Neuronal stem cell (in vitro differentiated cells): Measurements from ENCODE around the gene SIRPA.

Experiments used
- DNase-seq: peaks from one replicate; pipeline ENCODE4 v3.0.0-alpha.2; 2013; ENCODE audit warnings: low spot score
- H2AFZ ChIP-seq: one replicate; pipeline ENCODE4 v1.6.1; 2013; ENCODE audit warnings: mild to moderate bottlenecking, low read length, inconsistent platforms
- H2AK5ac ChIP-seq: 2 replicates; pipeline ENCODE4 v1.6.1; 2013; ENCODE audit warnings: low read depth, mild to moderate bottlenecking, inconsistent platforms, low read length, moderate library complexity, mixed read lengths
- H2BK120ac ChIP-seq: 2 replicates; pipeline ENCODE4 v1.6.1; 2013; ENCODE audit warnings: low read depth, mild to moderate bottlenecking, inconsistent platforms, low read length, moderate library complexity, mixed read lengths
- H2BK12ac ChIP-seq: one replicate; pipeline ENCODE4 v1.6.1; 2013; ENCODE audit warnings: low read length, inconsistent platforms
- H2BK15ac ChIP-seq: 2 replicates; pipeline ENCODE4 v1.6.1; 2013; ENCODE audit warnings: mild to moderate bottlenecking, low read length, inconsistent platforms, mixed read lengths
- H2BK5ac ChIP-seq: one replicate; pipeline ENCODE4 v1.6.1; 2013; ENCODE audit warnings: inconsistent platforms, mild to moderate bottlenecking, low read length, moderate library complexity
- H3K14ac ChIP-seq: one replicate; pipeline ENCODE4 v1.6.1; 2013; ENCODE audit warnings: low read length, inconsistent platforms
- H3K18ac ChIP-seq: 2 replicates; pipeline ENCODE4 v1.6.1; 2013; ENCODE audit warnings: low read length, inconsistent platforms
- H3K23ac ChIP-seq: 2 replicates; pipeline ENCODE4 v1.6.1; 2013; ENCODE audit warnings: low read depth, mild to moderate bottlenecking, mixed read lengths, low read length, inconsistent platforms; ENCODE audit not compliant: poor library complexity
- H3K27ac ChIP-seq: replicated peaks from 3 replicates; pipeline ENCODE4 v1.5.1; 2013; ENCODE audit warnings: low read length, inconsistent platforms
- H3K27me3 ChIP-seq, 3 experiments: 2 replicates each; pipeline ENCODE4 v1.6.1; 2013; ENCODE audit warnings: low read length in 3 of 3, mild to moderate bottlenecking in 2 of 3, inconsistent platforms in 1 of 3, low read depth in 1 of 3, mixed read lengths in 1 of 3, moderate library complexity in 1 of 3; ENCODE audit not compliant: control insufficient read depth in 3 of 3, insufficient read depth in 3 of 3
- H3K36me3 ChIP-seq, 2 donors: replicated peaks in 1 of 2; 2 replicates each; pipeline ENCODE4 v1.6.1; 2013; ENCODE audit warnings: low read length in 2 of 2; ENCODE audit not compliant: control insufficient read depth in 2 of 2, insufficient read depth in 2 of 2
- H3K4ac ChIP-seq: 2 replicates; pipeline ENCODE4 v1.6.1; 2013; ENCODE audit warnings: inconsistent platforms, mild to moderate bottlenecking, low read length, moderate library complexity
- H3K4me1 ChIP-seq, 2 donors: 1 replicate in 1 of 2; 2 replicates in 1 of 2; pipeline ENCODE4 v1.6.1; 2013; ENCODE audit warnings: low read length in 2 of 2, low read depth in 1 of 2; ENCODE audit not compliant: control insufficient read depth in 2 of 2, insufficient read depth in 1 of 2
- H3K4me2 ChIP-seq: one replicate; pipeline ENCODE4 v1.6.1; 2013; ENCODE audit warnings: mild to moderate bottlenecking, low read length, inconsistent platforms; ENCODE audit not compliant: insufficient read depth, poor library complexity, severe bottlenecking
- H3K4me3 ChIP-seq, 2 donors: 2 replicates each; pipeline ENCODE4 v1.5.1; 2013; ENCODE audit warnings: low read length in 2 of 2, mild to moderate bottlenecking in 2 of 2, inconsistent platforms in 1 of 2, moderate library complexity in 1 of 2
- H3K79me1 ChIP-seq: one replicate; pipeline ENCODE4 v1.6.1; 2013; ENCODE audit warnings: low read depth, mild to moderate bottlenecking, inconsistent platforms, low read length, moderate library complexity
- H3K9ac ChIP-seq: one replicate; pipeline ENCODE4 v1.6.1; 2013; ENCODE audit warnings: mild to moderate bottlenecking, low read depth, low read length, inconsistent platforms; ENCODE audit not compliant: poor library complexity
- H3K9me3 ChIP-seq, 2 donors: replicated peaks in 1 of 2; 2 replicates each; pipeline versions ENCODE3 to v1.6.1; 2013; ENCODE audit warnings: low read length in 2 of 2, mild to moderate bottlenecking in 2 of 2, inconsistent platforms in 1 of 2, low read depth in 1 of 2, mixed read lengths in 1 of 2, moderate library complexity in 1 of 2; ENCODE audit not compliant: control insufficient read depth in 2 of 2, insufficient read depth in 1 of 2
- H4K8ac ChIP-seq: one replicate; pipeline ENCODE4 v1.6.1; 2013; ENCODE audit warnings: low read depth, mild to moderate bottlenecking, inconsistent platforms, low read length, moderate library complexity
- H4K91ac ChIP-seq: one replicate; pipeline ENCODE4 v1.6.1; 2013; ENCODE audit warnings: low read length, low read depth, mild to moderate bottlenecking, inconsistent platforms; ENCODE audit not compliant: poor library complexity
- WGBS, 2 donors: extraction: QIAGEN DNeasy Blood & Tissue Kit; methylation state at CpG; one replicate each; pipeline ENCODE4 v1.1.7; 2013; ENCODE audit warnings: missing lambda C conversion rate in 2 of 2, mixed read lengths in 1 of 2; ENCODE audit not compliant: insufficient read length in 2 of 2, insufficient replicate concordance in 1 of 2; ENCODE audit errors: extremely low coverage in 2 of 2; 5-methylcytosine and 5-hydroxymethylcytosine counted together

Gene SIRPA

DNA sequence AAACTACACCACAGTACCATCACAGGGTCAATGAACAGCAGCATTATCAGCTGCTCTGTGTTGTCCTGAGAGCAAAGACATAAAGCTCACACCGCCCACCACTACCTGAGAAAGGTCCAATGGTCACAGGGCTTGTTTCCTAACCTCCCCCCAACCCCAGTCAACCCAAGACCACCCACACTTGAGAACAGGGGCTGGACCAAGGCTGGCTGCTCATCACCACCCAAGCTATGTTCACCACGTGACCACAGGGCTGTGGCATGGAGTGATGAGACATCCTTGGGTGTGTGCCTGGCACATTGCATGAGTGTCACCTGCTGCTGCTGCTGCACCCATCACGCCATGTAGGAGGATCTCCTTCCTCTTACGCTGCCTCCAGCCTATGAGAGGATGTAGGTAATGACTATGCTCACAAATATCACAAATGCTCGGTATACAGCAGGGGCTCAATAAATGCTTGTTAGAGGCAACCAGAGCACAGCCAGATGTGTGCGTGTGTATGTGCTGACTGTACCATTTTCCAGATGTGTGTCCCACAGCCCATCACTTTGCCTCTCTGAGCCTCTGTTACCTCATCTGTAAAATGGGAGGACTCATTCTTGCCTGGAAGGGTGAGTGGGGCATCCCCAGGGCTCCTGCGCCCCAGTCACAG, 23.3 kb upstream of the SIRPA start:
- Histone ChIP-seq H3K4me3 (peak overlapping the region in 1 of 2 donors; percentile 57), H3K27ac (no peak overlapping the region), H2AFZ (no peak overlapping the region), H3K79me1 (no peaks in the 10 kb centered on the region), H2BK12ac (no peak overlapping the region), H3K23ac (no peak overlapping the region), H3K36me3 (no peaks in the 10 kb centered on the region), H3K9me3 (no peaks in the 10 kb centered on the region), H3K14ac (no peak overlapping the region), H4K91ac (no peak overlapping the region), H3K4ac (no peak overlapping the region), H3K18ac (no peak overlapping the region), H3K4me2 (no peak overlapping the region), H2BK120ac (no peak overlapping the region), H3K27me3 (peaks cover 0 to 9% (median 2%) of the 10 kb centered on the region in 3 experiments), H3K9ac (no peak overlapping the region), H2BK15ac (no peak overlapping the region), H3K4me1 (peaks cover 3 to 4% of the 10 kb centered on the region in 2 donors), H2AK5ac (no peak overlapping the region), H4K8ac (no peak overlapping the region), H2BK5ac (no peak overlapping the region)
- WGBS, 2 donors = no CpG with 5 or more reads among the region's 7 CpGs
- DNase-seq = no peak

DNA sequence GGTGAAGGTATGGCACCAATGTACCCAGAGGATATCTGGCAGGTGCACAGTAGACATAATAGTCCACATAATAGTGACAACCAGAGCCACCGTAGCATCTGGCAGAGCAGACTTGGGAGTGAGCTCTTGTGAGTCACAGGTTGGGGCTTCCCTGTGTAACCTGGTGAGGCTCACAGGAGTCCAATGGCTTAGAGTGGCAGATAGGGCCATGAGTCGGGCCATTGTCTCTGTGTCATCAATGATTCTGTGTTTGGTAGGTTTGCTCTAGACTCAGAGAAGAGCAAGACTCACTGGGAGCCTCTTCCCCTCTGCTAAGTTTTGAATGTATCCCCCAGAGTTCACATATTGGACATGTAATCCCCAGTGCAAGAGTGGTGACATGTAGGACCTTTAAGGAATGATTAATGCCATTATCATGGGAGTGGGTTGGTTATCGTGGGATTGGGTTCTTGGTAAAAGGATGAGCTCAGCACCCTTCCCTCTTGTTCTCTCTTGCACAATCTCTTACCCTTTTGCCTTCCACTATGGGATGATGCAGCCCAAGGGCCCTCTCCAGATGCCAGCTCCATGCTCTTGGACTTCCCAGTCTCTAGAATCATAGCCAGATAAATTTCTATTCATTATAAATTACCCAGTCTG, 22.6 kb upstream of the SIRPA start:
- H4K8ac ChIP-seq = no peak overlapping the region
- no peak overlapping the region for H2BK5ac ChIP-seq
- no peak overlapping the region for H3K27ac ChIP-seq
- peaks cover 0 to 9% (median 2%) of the 10 kb centered on the region in 3 experiments for H3K27me3 ChIP-seq
- H3K36me3 ChIP-seq = no peaks in the 10 kb centered on the region
- no peak overlapping the region for H3K9ac ChIP-seq
- no peak overlapping the region for H2BK15ac ChIP-seq
- H3K4ac ChIP-seq = no peak overlapping the region
- H2AK5ac ChIP-seq = no peak overlapping the region
- no peak overlapping the region for H2AFZ ChIP-seq
- no peaks in the 10 kb centered on the region for H3K79me1 ChIP-seq
- H3K9me3 ChIP-seq = no peaks in the 10 kb centered on the region
- peaks cover 2 to 3% of the 10 kb centered on the region in 2 donors for H3K4me1 ChIP-seq
- no CpG with 5 or more reads among the region's 3 CpGs for WGBS, 2 donors
- H2BK12ac ChIP-seq = no peak overlapping the region
- H4K91ac ChIP-seq = no peak overlapping the region
- DNase-seq = no peak
- H3K23ac ChIP-seq = no peak overlapping the region
- no peak overlapping the region for H3K4me2 ChIP-seq
- no peak overlapping the region for H3K14ac ChIP-seq
- no peak overlapping the region for H3K18ac ChIP-seq
- no peak overlapping the region for H3K4me3 ChIP-seq
- no peak overlapping the region for H2BK120ac ChIP-seq

- no peak overlapping the region for H3K4ac ChIP-seq
- H3K27ac ChIP-seq = no peak overlapping the region
- no peak overlapping the region for H4K91ac ChIP-seq
- no peak overlapping the region for H3K14ac ChIP-seq
- no peak overlapping the region for H2BK120ac ChIP-seq
- no peaks in the 10 kb centered on the region for H3K36me3 ChIP-seq
- no peak overlapping the region for H3K4me3 ChIP-seq
- peak overlapping the region; percentile 15 for H3K18ac ChIP-seq
- H3K79me1 ChIP-seq = no peaks in the 10 kb centered on the region
- H4K8ac ChIP-seq = no peak overlapping the region
- no peak overlapping the region for H3K23ac ChIP-seq
- H2AFZ ChIP-seq = no peak overlapping the region
- peaks cover 3 to 5% of the 10 kb centered on the region in 2 donors for H3K4me1 ChIP-seq
- DNase-seq = no peak
- H2BK12ac ChIP-seq = no peak overlapping the region
- no peak overlapping the region for H3K4me2 ChIP-seq
- H3K27me3 ChIP-seq = peaks cover 0 to 9% (median 2%) of the 10 kb centered on the region in 3 experiments
- H3K9me3 ChIP-seq = no peaks in the 10 kb centered on the region
- WGBS, 2 donors = no CpG with 5 or more reads among the region's 19 CpGs
- no peak overlapping the region for H2AK5ac ChIP-seq
- H2BK5ac ChIP-seq = no peak overlapping the region
- no peak overlapping the region for H2BK15ac ChIP-seq
- H3K9ac ChIP-seq = no peak overlapping the region
These were observed 20.6 kb upstream of the SIRPA start for GRCh38 chr20:1874450-1875182.

DNA sequence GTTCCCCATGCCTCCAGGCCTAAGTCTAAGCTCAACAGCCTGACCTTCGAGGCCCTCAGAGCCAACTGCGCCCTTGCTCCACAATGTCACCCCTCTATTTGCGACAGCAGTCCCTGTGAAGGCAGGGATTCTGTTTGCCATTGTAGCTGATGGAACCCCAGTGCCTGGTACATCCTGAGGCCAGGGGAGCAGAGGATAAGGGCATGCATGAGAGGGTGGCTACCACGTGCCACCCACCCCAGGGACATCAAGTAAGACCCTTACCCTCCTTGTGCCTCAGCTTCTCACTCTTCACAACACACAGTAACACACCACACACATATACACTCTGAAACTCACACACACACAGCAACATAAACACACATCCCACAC, 20.0 kb upstream of the SIRPA start:
- H3K23ac ChIP-seq = no peak overlapping the region
- no peak overlapping the region for H4K8ac ChIP-seq
- H4K91ac ChIP-seq = no peak overlapping the region
- peak overlapping the region; percentile 58 for H3K18ac ChIP-seq
- no peak for DNase-seq
- no peak overlapping the region for H3K14ac ChIP-seq
- no peaks in the 10 kb centered on the region for H3K9me3 ChIP-seq
- peaks cover 3 to 5% of the 10 kb centered on the region in 2 donors for H3K4me1 ChIP-seq
- H2BK12ac ChIP-seq = no peak overlapping the region
- H2BK120ac ChIP-seq = no peak overlapping the region
- peak overlapping the region; percentile 13 for H3K4ac ChIP-seq
- no peak overlapping the region for H3K4me2 ChIP-seq
- no peaks in the 10 kb centered on the region for H3K36me3 ChIP-seq
- no peak overlapping the region for H3K4me3 ChIP-seq
- H3K79me1 ChIP-seq = no peaks in the 10 kb centered on the region
- no peak overlapping the region for H2AK5ac ChIP-seq
- H3K27ac ChIP-seq = no peak overlapping the region
- peak overlapping the region; percentile 51 for H3K9ac ChIP-seq
- peaks cover 0 to 14% (median 2%) of the 10 kb centered on the region in 3 experiments for H3K27me3 ChIP-seq
- no CpG with 5 or more reads among the region's 4 CpGs for WGBS, 2 donors
- H2AFZ ChIP-seq = no peak overlapping the region
- H2BK15ac ChIP-seq = no peak overlapping the region
- H2BK5ac ChIP-seq = no peak overlapping the region
